Left lung (tissue), 10 donors: ENCODE measurements around the gene AKAP12. TPM values are rescaled to one million over a fixed set of nuclear protein-coding genes. Genes with fewer than 3 reads are reported as not detected.

ENCODE experiments used
- ATAC-seq: fragments of 200-7000 bp; cut with Tn5 transposase; one replicate; pipeline ENCODE4 v1.9.1; 2020; ENCODE audit warnings: moderate library complexity
- DNase-seq, 4 donors: peaks; one replicate each; pipeline ENCODE4 v3.0.0-alpha.2; 2013 to 2020
- H3K27ac ChIP-seq, 2 donors: fragments of 200-600 bp; sonication (generic) in 1 of 2; one replicate each; pipeline versions ENCODE4 v1.5.0 to v1.8.0; 2020 to 2021
- H3K27me3 ChIP-seq, 2 donors: fragments of 200-600 bp; sonication (generic) in 1 of 2; one replicate each; pipeline versions ENCODE4 v1.5.0 to v1.8.0; 2020 to 2021
- H3K36me3 ChIP-seq, 2 donors: fragments of 200-600 bp; sonication (generic) in 1 of 2; one replicate each; pipeline versions ENCODE4 v1.5.0 to v1.8.0; 2020 to 2021
- H3K4me1 ChIP-seq, 2 donors: fragments of 200-600 bp; one replicate each; pipeline ENCODE4 v1.8.0; 2021
- H3K4me3 ChIP-seq, 2 donors: fragments of 200-600 bp; sonication (generic) in 1 of 2; one replicate each; pipeline versions ENCODE4 v1.5.0 to v1.8.0; 2020 to 2021; ENCODE audit warnings: mild to moderate bottlenecking in 1 of 2
- H3K9me3 ChIP-seq, 2 donors: fragments of 200-600 bp; sonication (generic) in 1 of 2; one replicate each; pipeline versions ENCODE4 v1.5.0 to v1.8.0; 2020 to 2021
- intact Hi-C, 2 donors: fragments of 100-400 bp; cut with DNase I; formaldehyde crosslinking; loops; one replicate each; pipeline versions ENCODE4 v1.11.2 to v1.14.2; 2022
- polyA plus RNA-seq, 6 donors: library from polyadenylated mRNA; unstranded; fragments of 120-200 nt; gene quantifications; one replicate each; pipeline ENCODE4 v1.2.1, GENCODE V29; 2013; ENCODE audit not compliant: insufficient read length in 6 of 6
- total RNA-seq, 2 donors: library from RNA; stranded (reverse); fragmentation: NEBNext Ultra II Directional; extraction: Animal tissue kit (Norgen Biotek cat#: 25700); gene quantifications; one replicate each; pipeline ENCODE4 v1.2.1, GENCODE V29; 2021
- TF ChIP-seq, protein P1 (sequence below), 2 donors: fragments of 200-600 bp; sonication (generic) in 1 of 2; IDR thresholded peaks; one replicate each; pipeline versions ENCODE4 v1.5.0 to v1.8.0; 2021; ENCODE audit warnings: antibody characterized with exemption in 2 of 2
- donor health status: DM: no; HTN: yes; CAD: no.
- donor health status: DM: no; HTN: no; CAD: no.

Gene AKAP12
- total and polyA plus RNA-seq, 8 donors = 28.9 to 125 (median 98.7) TPM

DNA sequence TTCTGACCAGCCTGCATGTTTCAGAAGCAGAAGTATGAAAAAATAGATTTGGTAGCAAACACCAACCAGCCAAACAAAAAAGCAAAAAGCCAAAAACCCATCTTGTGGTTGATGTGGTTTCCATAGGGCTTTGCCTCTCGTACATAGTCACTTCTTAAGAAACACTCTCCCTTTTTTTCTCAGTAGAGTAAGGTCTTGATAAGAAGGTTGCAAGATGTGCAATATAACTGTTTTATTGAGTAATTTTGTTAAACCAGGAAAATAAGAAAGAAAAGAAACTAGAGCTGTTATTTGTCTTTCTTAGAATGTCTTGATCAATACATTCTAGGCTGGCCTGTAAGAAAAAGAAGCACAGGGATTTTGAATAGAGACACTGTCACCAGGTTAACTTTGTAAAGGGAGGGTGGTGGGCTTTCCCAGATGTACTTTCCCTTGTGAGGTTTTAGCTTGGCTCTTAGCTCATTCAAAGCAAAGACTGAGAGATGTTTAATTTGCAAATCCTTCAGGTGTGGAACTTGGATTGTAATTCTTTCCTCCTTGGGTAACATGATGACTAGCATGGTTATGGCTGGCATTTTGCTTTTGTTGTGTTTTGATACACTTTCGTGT is 49.7 kb downstream of the AKAP12 start:
- DNase-seq (no peak), ATAC-seq (no peak)
- H3K27me3 ChIP-seq = no peaks in the 10 kb centered on the region
- H3K36me3 ChIP-seq = no peaks in the 10 kb centered on the region
- H3K9me3 ChIP-seq = no peaks in the 10 kb centered on the region
- H3K4me3 ChIP-seq = no peak overlapping the region
- intact Hi-C loops = no loop called here
- H3K4me1 ChIP-seq = peaks cover 6 to 16% of the 10 kb centered on the region in 2 donors
- H3K27ac ChIP-seq = no peak overlapping the region
- TF ChIP-seq, protein P1, sequence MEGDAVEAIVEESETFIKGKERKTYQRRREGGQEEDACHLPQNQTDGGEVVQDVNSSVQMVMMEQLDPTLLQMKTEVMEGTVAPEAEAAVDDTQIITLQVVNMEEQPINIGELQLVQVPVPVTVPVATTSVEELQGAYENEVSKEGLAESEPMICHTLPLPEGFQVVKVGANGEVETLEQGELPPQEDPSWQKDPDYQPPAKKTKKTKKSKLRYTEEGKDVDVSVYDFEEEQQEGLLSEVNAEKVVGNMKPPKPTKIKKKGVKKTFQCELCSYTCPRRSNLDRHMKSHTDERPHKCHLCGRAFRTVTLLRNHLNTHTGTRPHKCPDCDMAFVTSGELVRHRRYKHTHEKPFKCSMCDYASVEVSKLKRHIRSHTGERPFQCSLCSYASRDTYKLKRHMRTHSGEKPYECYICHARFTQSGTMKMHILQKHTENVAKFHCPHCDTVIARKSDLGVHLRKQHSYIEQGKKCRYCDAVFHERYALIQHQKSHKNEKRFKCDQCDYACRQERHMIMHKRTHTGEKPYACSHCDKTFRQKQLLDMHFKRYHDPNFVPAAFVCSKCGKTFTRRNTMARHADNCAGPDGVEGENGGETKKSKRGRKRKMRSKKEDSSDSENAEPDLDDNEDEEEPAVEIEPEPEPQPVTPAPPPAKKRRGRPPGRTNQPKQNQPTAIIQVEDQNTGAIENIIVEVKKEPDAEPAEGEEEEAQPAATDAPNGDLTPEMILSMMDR (IDR thresholded peaks at IDR 0.05) = no peak

DNA sequence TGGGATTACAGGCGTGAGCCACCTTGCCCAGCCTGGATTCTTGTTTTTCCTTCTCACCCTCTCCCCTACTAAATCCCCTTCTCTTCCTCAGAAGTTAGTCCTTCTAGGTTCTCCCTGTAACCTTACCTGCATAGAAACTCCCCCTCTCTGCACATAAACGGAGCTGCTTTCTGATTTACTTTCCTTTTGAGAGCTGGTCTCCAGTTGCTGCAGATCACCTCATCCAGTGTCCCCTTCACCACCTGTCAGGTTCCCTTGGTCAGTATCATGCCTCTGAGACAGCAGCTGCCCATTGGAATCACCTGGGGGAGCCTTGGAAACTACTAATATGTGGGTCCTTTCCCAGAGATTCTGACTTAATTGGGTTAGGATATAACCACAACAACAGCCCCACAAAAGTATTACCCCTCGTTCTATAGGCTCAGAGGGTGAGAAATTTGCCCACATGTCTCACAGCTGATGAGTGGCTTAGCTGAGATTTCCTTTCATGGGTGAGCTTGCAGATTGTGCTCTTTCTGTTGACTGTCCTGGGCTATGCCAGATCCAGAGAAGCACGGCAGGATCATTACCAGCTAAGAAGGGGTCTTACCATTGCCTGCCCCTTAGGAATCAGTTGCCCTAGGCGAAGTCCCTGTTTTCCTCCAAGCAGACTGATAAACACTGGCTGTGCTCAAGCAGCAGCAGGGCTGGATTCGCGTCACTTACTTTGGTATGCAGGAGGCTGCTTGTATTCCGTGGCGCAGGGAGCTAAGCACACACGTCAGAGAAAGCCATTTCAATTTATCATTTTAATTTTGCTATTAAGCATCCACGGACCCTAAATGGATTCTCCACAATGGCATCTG is 51.3 kb downstream of the AKAP12 start:
- no peaks in the 10 kb centered on the region for H3K9me3 ChIP-seq
- H3K27ac ChIP-seq = no peak overlapping the region
- intact Hi-C loops = no loop called here
- TF ChIP-seq, protein P1 (IDR thresholded peaks at IDR 0.05) = no peak
- H3K27me3 ChIP-seq = no peaks in the 10 kb centered on the region
- DNase-seq = peak in 2 of 4 donors; percentile 81 to 92
- ATAC-seq = no peak
- H3K36me3 ChIP-seq = no peaks in the 10 kb centered on the region
- no peak overlapping the region for H3K4me3 ChIP-seq
- peaks cover 6 to 15% of the 10 kb centered on the region in 2 donors for H3K4me1 ChIP-seq

DNA sequence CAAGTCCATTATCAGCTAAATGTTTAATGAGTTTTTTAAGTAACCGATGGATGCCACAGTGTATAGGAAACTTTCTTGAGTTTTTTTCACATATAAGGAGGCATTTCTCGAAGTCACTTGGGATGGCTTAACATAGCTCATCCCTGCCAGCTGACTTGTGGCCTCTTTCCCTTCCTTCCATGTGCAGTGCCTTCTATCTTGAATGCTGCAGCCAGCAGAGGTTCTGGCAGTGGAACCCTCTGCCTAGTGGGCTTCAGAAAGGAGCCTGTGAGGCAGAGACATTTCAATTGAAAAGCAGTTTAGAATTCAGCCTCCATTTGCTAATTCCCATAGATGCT is 51.9 kb downstream of the AKAP12 start:
- Histone ChIP-seq H3K4me3 (no peak overlapping the region), H3K9me3 (no peaks in the 10 kb centered on the region), H3K4me1 (peaks cover 6 to 15% of the 10 kb centered on the region in 2 donors), H3K36me3 (no peaks in the 10 kb centered on the region), H3K27me3 (no peaks in the 10 kb centered on the region), H3K27ac (no peak overlapping the region)
- TF ChIP-seq, protein P1 (IDR thresholded peaks at IDR 0.05) = no peak
- DNase-seq (no peak), ATAC-seq (no peak)
- intact Hi-C loops = no loop called here

DNA sequence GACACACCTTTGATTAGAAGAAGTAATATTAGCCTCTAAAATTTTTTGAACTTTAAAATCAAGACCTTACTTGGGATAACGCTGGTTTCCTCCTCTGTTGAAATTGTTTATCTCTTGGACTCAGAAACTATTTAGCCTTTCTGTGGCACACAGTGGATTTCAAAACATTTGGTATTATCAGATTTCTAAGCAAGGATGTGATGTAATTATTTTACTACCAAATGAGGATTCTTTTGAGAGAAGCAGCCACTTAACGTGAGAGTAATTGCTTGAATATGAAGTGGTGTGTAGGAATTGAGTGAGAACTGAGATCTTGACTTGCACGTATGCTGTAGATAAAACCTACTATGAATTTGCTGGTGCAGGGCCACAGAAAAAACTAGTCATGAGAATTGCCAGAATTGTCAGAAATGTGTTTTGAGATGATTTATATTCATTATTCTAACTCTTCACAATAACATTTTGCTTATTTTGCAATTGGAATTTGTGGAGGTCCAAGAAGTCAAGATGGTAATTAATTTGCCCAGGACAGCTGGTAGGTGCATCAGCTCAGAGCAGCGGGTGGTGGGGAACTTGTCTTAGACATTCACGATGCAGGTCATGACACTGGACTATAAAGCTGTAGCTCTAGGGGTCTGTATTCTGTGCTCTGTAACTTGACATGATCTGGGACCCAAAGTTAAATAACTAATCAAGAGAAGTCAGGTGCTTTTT is 53.4 kb downstream of the AKAP12 start:
- Histone ChIP-seq H3K4me1 (peaks cover 6 to 15% of the 10 kb centered on the region in 2 donors), H3K4me3 (no peak overlapping the region), H3K27me3 (no peaks in the 10 kb centered on the region), H3K36me3 (no peaks in the 10 kb centered on the region), H3K27ac (no peak overlapping the region), H3K9me3 (no peaks in the 10 kb centered on the region)
- TF ChIP-seq, protein P1 (IDR thresholded peaks at IDR 0.05) = no peak
- ATAC-seq = no peak
- intact Hi-C loops = no loop called here
- DNase-seq = peak in 2 of 4 donors; percentile 49 to 58

DNA sequence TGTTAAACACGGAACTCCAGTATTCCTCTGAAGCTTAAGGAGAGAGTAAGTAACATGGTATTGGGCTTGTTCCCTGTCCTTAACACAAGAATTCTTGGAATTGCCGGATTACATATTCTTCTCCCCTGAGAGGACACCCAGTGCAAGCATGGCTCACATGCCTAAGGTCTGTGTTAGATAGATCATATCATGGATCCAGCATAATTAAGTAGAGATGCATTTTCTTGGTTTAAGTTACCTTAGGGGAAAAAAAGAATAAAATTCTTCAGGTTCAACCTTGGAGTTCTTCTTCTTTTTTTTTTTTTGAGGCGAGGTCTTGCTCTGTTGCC is 53.9 kb downstream of the AKAP12 start:
- Histone ChIP-seq H3K27ac (no peak overlapping the region), H3K4me3 (no peak overlapping the region), H3K4me1 (peaks cover 6 to 15% of the 10 kb centered on the region in 2 donors), H3K9me3 (no peaks in the 10 kb centered on the region), H3K36me3 (no peaks in the 10 kb centered on the region), H3K27me3 (no peaks in the 10 kb centered on the region)
- TF ChIP-seq, protein P1 (IDR thresholded peaks at IDR 0.05) = no peak
- intact Hi-C loops = no loop called here
- ATAC-seq (no peak), DNase-seq (no peak)
